Stimulated activated CD8-positive, alpha-beta memory T cell treated with anti-CD3 and anti-CD28 coated beads, Interleukin-12 subunit alpha, Interleukin-12 subunit beta, amount 100 ng/mL, for 24 hours (primary cell): Measurements from ENCODE around the gene MYLK.
"Not testable (repeated sequence)": the region's sequence is repeated elsewhere in the genome, so short reads cannot be mapped to it uniquely, and the experiment has no call there.

ENCODE experiments used
- DNase-seq: peaks from one replicate; pipeline ENCODE4 v3.0.0-alpha.2; 2020; ENCODE audit errors: extremely low read depth

MYLK gene

DNA sequence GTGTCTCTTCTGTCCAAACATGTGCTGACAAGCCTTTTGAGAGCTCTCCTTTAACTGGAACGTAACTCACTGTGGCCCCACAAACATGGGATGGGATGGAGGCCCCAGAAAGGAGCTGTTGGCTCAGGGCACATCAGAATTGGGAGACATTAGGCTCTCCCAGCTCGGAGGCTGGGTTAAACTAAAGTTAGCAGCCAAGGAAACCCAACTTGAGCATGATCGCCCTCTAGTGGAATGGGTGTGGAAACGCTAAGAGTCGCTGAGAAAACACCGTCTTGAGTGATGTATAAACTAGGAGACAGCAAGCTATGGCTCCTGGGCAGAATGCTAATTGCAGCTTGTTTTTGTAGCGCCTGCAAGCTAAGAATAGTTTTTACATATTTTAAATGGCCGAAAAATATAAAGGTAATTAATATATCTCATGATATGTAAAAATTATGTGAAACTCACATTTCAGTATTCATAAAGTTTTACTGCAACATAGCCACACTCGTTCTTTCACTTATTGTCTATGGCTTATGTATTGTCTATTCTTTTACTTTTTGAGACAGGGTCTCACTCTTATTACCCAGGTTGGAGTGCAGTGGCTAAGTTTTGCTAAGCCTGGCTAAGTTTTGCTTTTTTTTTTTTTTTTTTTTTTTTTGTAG lies 160.5 kb downstream of the MYLK start:
- no peak for DNase-seq

GRCh38 chr3:123723070-123723469 lies 161.1 kb downstream of the MYLK start:
- no peak for DNase-seq

- DNase-seq = no peak
Observed at GRCh38 chr3:123722456-123722855, 161.7 kb downstream of the MYLK start.

DNA sequence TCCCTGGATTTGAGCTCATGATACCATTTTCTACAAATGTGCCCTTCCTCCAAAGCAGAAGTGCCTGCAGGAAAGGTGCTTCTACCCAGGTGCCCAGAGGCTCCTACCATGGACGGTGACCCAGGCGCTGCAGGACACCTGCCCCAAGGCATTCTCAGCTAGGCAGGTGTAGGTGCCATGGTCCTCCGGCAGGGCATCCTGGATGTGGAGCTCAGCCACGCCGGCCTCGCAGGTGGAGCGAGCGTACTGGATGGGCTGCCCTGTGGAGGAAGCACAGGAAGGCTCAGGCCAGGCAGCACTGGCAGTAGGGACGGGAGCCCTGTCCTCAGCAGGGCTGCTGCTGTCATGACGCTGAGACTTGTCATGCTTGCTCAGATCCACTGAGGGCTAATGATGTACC lies 162.1 kb downstream of the MYLK start:
- DNase-seq = no peak

GRCh38 chr3:123721095-123721689 lies 162.9 kb downstream of the MYLK start:
- not testable (repeated sequence) for DNase-seq

- no peak for DNase-seq
Observed at GRCh38 chr3:123720638-123721037, 163.5 kb downstream of the MYLK start.

DNA sequence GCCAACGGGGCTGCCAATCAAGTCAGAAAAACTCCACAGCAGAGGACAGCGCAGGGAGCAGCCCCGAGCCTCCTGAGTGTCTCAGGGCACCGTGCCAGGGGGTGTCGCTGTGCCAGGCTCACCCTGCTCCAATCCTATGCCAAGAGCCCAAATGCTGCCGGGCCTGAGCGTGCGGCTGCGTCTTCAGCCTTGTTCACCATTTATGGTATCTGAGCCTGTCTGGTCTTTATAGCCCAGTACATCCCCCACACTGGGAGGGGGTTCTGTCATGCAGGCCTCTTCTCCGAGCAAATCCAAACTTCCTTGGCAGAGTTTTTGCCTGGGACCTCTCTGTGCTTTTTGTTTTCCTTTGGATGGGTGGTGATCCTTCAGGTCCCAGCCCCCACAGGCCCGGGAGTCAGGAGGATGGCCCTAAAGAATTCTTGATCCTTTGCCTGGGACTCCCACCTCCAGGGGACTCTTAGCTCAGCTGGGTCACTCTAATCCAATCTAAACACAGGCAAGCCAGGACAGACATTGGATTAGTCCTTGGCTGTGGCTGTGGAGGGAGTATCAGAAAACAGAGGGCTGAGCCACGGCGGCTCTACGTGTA lies 164.2 kb downstream of the MYLK start:
- DNase-seq = no peak

- DNase-seq = not testable (repeated sequence)
Observed at GRCh38 chr3:123719061-123719756, 164.9 kb downstream of the MYLK start.

GRCh38 chr3:123718108-123718507 lies 166.0 kb downstream of the MYLK start:
- no peak for DNase-seq

GRCh38 chr3:123717451-123717850 lies 166.7 kb downstream of the MYLK start:
- not testable (repeated sequence) for DNase-seq

DNA sequence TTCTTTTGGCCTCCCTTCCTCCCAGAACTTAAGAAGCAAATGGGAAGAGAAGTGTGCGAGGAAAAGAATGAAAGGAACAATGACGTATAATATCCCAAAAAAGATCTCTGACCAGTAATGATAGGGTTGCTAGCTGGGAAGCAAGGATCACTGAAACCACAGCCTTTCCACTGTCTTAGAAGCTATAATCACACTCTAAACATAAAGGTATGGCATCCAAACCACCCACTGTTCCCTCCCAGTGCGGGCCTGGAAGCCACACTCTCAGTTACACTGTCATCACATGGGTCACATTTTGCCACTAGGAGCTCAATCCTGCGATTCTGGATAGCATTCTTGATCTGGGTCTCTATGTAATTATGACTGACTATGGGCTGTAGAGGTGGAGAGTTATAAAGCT lies 167.7 kb downstream of the MYLK start:
- no peak for DNase-seq

DNA sequence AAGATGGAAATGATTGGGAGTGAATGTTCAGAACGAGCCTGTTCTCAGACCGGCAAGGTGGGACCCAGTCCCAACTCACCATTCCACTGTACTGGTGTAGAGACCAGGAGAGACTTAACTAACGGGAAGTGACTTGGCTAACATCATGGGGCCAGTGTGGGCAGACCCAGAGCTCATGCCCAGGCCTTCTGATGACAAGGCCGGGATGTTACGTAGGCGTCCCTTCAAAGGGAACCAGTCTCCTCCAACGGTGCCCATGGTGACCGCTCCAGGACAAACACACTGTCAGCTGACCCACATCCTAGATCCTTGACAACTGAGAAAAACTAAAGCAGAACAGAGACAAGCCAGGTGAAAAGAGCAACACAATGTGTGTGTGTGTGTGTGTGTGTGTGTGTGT lies 170.9 kb downstream of the MYLK start:
- DNase-seq = no peak

DNA sequence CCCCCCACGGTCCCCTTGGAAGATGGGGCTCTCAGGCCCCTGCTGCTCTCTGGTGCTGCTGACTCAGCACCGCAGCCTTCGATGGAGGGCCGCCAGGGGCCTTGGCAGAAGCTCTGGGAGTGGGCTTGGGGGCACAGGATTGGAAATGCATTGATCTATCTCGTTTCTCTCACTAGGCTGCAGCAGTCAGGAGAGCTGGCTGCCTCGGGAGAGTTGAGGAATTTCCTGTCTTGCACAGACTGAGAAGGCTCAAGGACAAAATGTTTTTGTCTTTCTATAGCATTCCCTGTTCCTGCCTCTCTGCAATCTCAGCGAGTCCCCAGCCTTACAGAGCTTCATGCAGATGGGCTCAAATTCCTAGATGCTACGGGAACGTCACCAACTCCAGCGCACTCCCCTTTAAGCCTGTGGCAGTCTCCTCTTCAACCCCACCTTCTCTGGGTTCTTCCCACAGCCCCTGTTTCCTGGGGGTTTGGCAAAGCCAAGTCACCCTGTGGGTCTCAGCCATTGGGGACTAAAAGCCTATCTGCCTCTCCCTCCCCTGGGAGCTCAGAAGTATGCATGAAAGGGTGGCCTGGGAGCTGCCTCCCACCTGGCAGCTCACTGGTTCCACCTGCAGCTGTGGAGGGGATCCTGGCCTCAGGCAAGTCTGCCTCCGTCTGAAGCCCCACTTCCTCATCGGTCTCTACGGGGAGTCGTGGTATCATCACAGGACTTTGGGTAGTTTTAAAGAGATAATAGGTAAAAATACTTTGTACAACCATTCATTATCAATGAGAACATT lies 171.9 kb downstream of the MYLK start:
- no peak for DNase-seq

DNA sequence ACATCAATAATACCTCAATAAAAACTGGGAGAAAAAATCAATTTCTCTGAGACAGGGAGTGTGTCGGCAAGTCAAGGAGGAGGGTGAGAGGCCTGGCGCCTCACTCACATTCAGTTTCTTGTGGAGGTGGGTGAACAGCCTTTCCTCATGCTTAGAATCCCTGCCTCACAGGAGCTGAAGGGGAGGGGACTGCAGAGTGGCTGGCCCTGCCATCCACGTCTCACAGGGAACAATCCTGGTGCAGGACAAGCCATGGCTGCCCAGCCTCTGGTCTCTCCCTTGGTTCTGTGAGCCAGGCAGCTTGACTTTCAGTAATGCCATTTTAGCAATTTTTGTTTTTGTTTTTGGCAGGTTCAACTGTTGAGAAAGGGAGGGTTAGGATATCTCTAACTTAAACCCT lies 172.8 kb downstream of the MYLK start:
- no peak for DNase-seq

GRCh38 chr3:123708531-123708930 lies 175.6 kb downstream of the MYLK start:
- DNase-seq = no peak

DNA sequence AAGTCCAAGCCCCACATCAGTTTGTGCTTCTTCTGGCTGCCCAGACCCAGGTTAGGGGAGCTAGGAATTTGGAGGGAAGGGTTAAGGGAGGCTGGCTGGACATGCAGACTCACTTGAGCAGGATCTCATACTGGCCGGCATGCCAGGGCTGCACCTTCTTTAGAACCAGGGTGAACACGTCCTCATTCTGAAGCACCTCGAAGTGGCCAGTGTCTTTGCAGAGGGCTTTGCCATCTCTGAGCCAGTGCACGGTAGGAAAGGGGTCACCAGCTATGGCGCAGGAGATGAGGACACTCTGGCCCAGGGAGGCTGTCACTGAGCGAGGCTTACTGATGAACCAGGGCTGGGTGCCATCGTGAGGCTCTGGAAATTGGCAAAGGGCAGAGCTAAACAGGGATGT lies 176.5 kb downstream of the MYLK start:
- DNase-seq = not testable (repeated sequence)

DNA sequence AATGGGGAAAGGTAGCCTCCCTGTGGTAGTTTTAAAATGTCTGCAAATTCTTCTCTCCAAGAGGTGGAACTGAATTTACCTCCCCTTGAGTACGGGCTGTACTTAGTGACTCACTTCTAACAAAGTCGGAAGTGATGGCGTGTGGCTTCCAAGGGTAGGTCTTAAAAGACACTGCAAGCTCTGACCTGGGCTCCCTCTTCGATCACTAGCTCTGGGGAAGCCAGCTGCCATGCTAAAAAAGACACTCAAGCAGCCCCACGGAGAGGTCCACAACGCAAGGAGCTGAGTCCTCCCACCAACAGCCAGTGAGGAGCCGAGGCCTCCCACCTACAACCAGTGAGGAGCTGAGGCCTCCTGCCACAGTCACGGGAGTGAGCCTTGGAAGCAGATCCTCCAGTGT lies 177.3 kb downstream of the MYLK start:
- DNase-seq = no peak

DNA sequence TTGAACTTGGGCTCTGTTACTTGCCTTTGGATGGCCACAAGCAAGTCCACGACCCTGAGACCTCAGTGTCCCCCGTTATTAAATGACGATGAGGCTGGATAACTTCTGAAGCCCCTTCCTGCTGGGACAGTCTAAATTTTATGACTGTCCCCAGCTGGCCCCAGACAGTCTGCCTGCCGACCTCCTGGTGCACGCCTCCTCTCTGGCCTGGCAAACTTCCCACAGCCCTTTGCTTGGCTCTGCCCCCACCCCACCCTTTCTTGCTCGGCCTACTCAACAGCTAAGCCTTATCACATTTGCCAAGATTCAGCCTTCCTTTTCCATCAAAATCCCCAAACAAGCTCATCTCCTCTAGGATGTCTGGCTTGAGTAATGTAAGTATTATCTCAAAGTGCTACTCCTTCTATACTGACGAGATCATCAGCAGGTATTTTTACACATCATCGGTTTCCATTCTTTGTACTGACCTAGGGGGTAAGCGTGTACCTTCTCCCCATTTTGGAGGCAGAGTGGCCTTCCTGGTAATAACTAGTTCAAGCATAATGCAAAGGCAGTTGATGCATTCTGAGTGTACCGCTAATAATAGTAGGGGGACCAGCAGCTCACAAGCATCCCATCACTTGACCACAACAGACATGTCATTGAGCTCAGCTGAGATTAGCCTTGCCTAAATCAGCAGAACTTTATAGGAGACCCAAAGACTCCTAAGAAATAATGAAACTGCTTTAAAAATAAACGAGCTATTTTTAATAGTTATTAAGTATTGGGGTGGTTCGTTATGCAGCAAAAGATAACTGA lies 178.4 kb downstream of the MYLK start:
- no peak for DNase-seq

GRCh38 chr3:123703663-123704062 lies 180.5 kb downstream of the MYLK start:
- DNase-seq = not testable (repeated sequence)

GRCh38 chr3:123702720-123703119 lies 181.4 kb downstream of the MYLK start:
- no peak for DNase-seq

DNA sequence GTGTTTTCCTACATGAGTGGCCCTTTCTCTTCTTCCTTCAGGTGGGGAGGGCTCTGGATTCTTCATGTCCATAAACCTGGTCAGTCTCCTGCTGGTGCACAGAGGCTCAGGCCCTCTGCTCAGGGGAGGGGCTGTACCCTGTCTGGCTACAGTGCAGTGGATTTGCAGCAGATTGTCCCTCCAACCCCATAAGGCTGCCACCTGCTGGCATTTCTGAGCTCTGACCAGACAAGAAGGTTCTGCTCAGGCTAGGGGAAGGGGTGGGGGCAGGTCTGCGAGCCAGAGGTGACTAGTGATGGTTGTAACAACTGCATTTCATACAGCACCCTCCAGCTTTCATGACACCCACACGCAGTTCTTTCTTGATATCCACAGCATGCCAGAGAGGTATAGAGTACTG lies 182.1 kb downstream of the MYLK start:
- DNase-seq = not testable (repeated sequence)
